AML-193 (cell line): ENCODE results near the gene NELL2.
"Not testable (repeated sequence)": the region's sequence is repeated elsewhere in the genome, so short reads cannot be mapped to it uniquely, and the experiment has no call there.

Experiments
- DNase-seq, 2 experiments: peaks; one replicate each; lab custom pipeline; 2025; lab: John Stamatoyannopoulos, UW

NELL2 gene

GRCh38 chr12:44847888-44848702 is 28.0 kb downstream of the NELL2 start:
- DNase-seq: no peak

GRCh38 chr12:44847403-44847802 is 28.7 kb downstream of the NELL2 start:
- no peak for DNase-seq

GRCh38 chr12:44846826-44847225 is 29.3 kb downstream of the NELL2 start:
- DNase-seq: no peak

GRCh38 chr12:44842669-44843068 is 33.4 kb downstream of the NELL2 start:
- DNase-seq: no peak

GRCh38 chr12:44839785-44840184 is 36.3 kb downstream of the NELL2 start:
- DNase-seq: no peak

GRCh38 chr12:44837114-44837755 is 38.9 kb downstream of the NELL2 start:
- DNase-seq: no peak

- DNase-seq: no peak
Measured at GRCh38 chr12:44835641-44836379, 40.3 kb downstream of the NELL2 start.

GRCh38 chr12:44834996-44835395 is 41.1 kb downstream of the NELL2 start:
- not testable (repeated sequence) for DNase-seq

- DNase-seq: no peak
Measured at GRCh38 chr12:44833561-44833960, 42.6 kb downstream of the NELL2 start.

- no peak for DNase-seq
Measured at GRCh38 chr12:44830566-44831055, 45.5 kb downstream of the NELL2 start.

- no peak for DNase-seq
Measured at GRCh38 chr12:44829045-44829444, 47.1 kb downstream of the NELL2 start.

- DNase-seq: no peak
Measured at GRCh38 chr12:44827832-44828438, 48.2 kb downstream of the NELL2 start.

GRCh38 chr12:44821702-44822101 is 54.4 kb downstream of the NELL2 start:
- DNase-seq: not testable (repeated sequence)

GRCh38 chr12:44819884-44820283 is 56.2 kb downstream of the NELL2 start:
- DNase-seq: no peak

- no peak for DNase-seq
Measured at GRCh38 chr12:44817687-44818086, 58.4 kb downstream of the NELL2 start.

- no peak for DNase-seq
Measured at GRCh38 chr12:44816446-44817017, 59.6 kb downstream of the NELL2 start.

GRCh38 chr12:44812062-44812461 is 64.1 kb downstream of the NELL2 start:
- DNase-seq: peak in 1 of 2 experiments; percentile 0

- DNase-seq: no peak
Measured at GRCh38 chr12:44804068-44804467, 72.0 kb downstream of the NELL2 start.

- DNase-seq: no peak
Measured at GRCh38 chr12:44795970-44796369, 80.1 kb downstream of the NELL2 start.

- no peak for DNase-seq
Measured at GRCh38 chr12:44788731-44789130, 87.4 kb downstream of the NELL2 start.

GRCh38 chr12:44780221-44780790 is 95.8 kb downstream of the NELL2 start:
- DNase-seq: no peak
